ENCODE measurements around the gene GALK1.
"Not testable (repeated sequence)": the region's sequence is repeated elsewhere in the genome, so short reads cannot be mapped to it uniquely, and the experiment has no call there.

Gene GALK1

DNA sequence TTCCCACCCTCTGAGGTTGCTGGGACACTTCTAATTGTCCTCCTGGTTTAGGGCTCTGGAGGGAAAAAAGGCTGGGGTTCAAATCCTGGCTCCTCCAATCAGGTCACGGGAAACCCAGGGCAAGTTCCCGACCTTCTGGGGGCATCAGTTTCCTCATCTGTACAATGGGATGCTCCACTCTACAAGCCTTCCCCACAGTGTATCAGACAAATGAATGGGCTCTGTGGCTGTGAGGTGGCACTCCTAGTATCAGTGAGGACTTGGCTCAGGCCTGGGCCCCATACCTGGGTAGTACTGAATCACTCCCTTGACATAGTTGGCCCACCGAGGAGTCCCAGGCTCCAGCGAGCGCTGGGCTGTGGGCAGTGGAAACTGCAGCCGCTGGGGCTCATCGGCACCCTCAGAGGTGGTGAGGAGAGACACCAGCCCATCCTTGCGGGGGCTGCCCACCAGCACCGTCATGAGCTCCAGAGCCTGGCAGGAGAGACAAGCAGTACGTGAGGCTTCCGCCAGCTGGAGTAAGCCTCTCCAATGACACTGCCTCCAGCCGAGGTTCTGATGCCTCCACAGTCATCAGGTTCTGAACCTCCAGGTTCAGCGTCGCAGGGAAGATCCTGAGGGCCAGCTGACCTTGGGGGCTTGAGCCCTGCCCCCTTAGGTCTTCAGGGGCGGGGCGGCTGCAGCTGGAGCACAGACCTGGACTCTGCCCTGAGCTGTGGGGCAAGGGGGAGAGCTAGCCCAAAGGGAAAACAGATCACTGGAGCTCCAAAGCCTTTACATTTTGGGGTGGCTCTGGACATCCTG lies 1.2 kb downstream of the GALK1 start:
- no peak for DNase-seq

DNA sequence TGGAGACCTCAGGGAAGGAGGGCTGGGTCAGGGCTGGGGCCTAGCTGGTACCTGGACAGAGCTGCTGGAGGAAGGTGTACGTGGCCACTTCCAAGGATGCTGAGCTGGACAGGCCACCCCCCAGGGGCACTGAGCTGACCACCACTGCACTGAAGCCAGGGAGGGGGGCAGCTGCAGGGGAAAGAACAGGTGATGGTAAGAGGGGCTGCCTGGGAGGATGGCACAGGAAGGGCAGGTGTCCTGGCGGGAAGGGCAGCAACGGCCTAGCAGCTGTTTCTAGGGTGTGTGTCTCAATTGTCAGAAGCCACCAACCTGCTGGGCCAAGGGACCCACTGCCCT lies 1.8 kb downstream of the GALK1 start:
- no peak for DNase-seq

DNA sequence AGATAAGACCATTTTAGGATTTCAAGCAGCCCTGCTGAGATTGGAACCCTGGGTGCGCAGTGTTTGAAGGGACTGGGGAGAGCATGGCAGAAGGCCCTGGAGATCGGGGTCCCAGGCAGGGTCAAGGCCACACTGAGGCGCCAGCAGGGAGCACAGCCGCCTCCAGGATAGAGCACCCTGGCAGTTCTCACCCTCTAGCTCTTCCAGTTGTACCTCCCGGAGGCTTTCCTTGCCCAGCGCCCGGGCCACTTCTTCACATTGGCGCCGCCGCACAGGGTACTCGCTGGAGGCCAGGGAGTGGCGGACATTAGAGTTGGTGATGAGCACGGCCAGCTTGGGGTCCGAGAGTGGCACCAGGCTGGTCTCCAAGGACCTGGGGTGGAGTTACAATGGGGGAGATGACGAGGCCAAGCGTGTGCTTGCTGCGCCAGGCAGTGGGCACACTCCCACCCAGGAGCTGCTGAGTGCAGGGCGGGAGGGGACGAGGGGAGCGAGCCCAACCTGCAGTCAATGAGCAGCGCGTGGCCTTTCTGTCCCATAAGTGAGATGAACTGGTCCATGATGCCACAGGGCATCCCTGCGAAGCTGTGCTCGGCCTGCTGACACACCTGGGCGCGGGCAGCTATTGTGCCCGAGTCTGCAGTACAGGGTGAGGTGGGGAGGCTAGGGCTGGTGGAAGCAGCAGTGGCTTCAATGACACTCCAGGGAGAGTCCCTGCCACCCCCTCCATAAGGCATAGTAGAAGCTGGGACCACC lies 2.3 kb downstream of the GALK1 start:
- no peak for DNase-seq

DNA sequence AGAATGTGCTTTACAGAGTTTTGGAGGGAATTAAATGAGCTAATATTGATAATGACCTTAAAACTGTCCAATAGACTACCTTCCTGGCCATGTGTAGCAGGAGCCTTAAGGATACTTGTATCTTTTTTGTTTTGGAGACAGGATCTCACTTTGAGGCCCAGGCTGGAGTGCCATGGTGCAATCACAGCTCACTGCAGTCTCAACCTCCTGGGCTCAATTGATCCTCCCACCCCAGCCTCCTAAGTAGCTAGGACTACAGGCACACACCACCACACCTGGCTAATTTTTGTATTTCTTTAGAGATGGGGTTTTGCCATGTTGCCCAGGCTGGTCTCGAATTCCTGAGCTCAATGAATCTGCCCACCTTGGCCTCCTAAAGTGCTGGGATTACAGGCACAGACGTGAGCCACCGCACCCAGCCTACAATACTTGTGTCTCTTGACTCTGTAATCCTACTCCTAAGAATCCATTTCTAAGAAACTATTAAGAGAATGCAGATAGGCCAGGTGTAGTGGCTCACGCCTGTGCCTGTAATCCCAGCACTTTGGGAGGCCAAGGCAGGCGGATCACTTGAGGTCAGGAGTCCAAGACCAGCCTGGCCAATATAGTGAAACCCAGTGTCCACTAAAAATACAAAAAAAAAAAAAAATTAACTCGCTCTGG lies 4.9 kb downstream of the GALK1 start:
- not testable (repeated sequence) for DNase-seq

DNA sequence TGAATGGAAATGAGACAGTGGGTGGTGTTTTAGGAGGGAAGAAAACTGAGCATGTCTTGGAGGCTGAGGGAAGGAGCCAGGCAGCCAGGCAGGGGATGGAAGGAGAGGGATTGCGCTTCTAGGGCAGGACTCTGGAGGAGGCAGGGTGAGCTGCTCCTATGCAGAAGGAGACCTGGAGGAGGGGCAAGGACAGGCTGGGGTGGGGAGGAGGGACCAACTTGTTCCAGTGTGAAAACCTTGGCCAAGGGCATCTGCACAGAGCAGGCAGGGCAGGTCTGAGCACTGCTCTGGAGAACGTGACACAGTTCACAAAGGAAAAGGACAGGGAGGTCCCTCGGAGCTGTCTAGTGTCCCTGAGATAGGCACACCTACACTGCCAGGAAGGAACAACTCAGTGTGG lies 5.5 kb downstream of the GALK1 start:
- no peak for DNase-seq

GRCh38 chr17:75758131-75758905 lies 6.7 kb downstream of the GALK1 start:
- DNase-seq = no peak

DNA sequence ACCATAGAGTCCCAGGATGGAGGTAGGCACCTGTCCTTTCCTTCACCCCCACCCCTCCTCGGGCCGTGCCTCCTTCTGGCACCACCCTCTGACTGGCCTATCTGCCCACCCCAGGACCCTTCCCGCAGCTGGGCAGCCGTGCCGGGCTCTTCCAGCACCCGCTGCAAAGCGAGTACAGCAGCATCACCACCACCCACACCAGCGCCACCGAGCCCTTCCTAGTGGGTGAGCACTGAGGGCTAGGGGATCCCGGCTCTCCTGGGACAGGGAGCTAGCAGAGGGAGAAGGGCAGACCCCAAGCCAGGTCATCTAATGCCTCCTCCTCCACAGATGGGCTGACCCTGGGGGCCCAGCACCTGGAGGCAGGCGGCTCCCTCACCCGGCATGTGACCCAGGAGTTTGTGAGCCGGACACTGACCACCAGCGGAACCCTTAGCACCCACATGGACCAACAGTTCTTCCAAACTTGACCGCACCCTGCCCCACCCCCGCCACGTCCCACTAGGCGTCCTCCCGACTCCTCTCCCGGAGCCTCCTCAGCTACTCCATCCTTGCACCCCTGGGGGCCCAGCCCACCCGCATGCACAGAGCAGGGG lies 7.8 kb downstream of the GALK1 start:
- no peak for DNase-seq

GRCh38 chr17:75756451-75757085 lies 8.4 kb downstream of the GALK1 start:
- DNase-seq = no peak

- DNase-seq = no peak
Observed at GRCh38 chr17:75755990-75756389, 9.0 kb downstream of the GALK1 start.

DNA sequence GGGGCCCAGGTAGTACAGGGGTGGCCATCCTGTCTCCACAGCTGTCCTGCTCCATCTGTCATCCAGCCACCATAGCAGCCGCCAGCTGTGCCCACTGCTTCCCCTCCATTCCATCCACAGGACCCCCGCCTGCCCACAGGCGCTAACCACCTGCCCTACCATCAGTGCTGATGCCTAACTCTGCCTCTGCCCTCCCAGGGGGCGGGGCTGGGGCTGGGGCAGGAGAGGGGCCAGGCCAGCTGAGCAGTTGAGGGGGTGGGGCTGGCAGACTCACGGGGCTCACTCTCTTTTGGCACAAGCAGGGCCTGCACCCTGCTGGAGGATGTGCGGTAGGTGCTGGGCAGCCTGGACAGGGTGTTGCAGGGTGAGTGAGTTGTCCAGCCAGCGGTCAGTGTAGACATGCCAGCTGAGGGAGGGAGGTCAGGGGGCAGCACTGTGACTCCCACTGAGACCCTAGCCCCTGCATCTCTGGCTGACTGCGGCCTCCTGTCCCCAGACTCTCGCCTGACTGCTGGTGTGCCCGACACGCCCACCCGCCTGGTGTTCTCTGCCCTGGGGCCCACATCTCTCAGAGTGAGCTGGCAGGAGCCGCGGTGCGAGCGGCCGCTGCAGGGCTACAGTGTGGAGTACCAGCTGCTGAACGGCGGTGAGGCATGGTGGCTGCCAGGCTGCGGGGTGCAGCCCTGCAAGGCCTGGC lies 9.6 kb downstream of the GALK1 start:
- no peak for DNase-seq

DNA sequence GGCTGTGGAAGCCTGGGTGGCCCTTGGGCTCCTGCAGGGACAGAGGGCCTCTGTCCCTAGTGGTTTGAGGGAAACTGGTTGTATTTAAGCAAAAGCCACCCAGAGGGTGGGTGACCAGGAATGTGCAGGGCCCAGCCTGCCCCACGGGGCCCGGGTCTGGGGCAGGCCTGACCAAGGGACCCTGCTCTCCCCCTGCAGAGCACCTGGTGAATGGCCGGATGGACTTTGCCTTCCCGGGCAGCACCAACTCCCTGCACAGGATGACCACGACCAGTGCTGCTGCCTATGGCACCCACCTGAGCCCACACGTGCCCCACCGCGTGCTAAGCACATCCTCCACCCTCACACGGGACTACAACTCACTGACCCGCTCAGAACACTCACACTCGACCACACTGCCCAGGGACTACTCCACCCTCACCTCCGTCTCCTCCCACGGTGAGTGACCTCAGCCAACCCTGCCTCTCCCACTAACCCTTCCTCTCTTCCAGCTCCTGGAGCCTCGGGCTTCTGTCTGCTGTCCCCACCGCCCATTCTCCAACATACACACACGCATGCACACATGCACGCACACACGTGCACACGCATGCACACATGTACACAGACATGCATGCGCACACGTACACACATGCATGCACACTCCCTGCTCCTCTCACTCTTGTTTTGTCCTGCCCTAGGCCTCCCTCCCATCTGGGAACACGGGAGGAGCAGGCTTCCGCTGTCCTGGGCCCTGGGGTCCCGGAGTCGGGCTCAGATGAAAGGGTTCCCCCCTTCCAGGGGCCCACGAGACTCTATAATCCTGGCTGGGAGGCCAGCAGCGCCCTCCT lies 10.4 kb downstream of the GALK1 start:
- DNase-seq = no peak

DNA sequence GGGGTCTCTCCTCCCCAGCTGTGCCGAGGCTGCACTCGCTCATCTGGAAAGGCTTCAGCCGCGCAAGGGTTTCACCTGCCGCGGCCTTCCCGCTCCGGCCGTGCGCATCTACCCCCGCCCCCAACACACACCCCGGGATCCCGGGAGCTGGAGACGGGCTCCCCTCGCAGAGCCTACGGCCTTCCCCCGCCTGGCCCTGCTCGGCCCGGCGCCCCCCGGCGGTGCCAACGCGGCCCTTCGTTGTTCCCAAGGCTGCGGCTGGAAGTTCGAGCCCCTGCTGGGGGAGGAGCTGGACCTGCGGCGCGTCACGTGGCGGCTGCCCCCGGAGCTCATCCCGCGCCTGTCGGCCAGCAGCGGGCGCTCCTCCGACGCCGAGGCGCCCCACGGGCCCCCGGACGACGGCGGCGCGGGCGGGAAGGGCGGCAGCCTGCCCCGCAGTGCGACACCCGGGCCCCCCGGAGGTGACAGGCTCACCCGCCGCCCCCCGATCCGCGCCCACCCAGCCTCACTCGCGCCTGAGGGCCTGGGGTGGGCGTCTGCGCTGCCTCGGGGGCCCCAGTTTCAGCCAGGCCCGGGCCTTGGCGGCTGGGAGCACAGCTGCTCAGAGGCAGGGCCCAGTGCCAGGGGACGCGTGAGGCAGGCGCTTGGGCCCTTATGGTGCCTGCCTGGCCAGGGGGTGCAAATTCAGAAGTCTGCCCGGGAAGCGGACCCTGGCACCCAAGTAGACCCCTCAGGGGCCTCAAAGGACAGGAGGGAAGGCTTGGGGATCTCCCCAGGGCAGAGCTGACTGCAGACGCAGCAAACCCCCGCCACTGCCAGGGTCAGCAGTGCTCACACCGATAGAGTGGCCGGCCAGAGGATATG lies 11.2 kb downstream of the GALK1 start:
- DNase-seq = peak; percentile 78

DNA sequence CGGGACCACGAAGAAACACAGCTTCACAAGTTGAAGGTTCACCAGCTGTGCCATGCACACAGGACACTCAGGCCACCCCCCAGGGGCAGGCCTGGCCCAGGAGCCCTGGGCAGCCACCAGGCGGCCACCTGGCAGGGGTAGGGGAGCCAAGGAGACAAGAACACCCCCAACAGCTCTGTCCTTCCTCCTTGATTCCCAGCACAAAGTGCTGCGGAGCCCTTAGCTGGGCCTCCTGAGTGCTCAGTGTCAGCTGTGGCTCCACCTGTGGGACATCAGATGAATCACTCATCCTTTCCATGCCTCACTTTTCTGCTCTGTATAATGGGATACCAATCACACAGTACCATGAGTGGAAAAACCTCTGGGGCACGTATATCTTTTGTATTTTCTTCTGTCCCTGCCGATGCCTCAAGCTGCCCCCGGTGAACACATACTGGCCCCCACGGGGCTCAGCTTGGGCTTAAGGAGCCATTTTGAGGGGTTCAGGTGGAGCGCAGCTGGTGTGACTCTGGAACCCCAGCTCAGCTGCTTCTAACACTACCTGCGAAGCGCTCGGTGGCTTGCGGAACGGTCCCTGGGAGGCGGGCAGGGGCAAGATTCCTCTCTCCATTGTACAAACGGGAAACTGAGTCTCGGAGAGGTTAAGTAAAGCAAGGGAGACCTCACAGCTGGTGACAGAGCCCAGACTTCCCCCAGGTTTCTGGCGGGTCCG lies 12.0 kb downstream of the GALK1 start:
- DNase-seq = peak; percentile 46

GRCh38 chr17:75752405-75752709 lies 12.6 kb downstream of the GALK1 start:
- no peak for DNase-seq

DNA sequence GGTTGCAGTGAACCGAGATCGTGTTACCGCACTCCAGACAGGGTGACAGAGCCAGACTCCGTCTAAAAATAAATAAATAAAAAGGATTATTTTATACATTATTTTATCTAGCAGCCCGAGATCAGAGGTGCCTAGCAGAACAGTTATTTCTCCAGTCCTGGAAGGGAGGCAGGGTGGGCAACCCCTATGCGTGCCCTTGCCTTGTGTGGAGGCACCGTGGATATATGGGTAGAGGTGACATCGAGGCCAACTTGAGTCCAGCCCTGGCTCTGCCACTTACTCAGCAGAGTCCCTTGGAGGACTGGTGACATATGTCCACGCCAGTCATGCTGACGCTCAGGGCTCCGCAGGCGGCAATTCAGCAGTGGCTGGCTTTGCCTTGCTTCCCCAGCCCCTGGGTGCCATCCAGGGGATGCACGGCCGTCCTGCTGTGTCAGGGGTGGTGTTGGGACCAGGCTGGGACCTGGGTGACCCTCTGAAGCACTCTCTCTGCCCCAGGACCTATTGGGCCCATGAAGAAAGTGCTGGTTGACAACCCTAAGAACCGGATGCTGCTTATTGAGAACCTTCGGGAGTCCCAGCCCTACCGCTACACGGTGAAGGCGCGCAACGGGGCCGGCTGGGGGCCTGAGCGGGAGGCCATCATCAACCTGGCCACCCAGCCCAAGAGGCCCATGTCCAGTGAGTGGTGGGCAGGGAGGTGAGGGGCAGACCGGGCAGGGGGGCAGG lies 13.2 kb downstream of the GALK1 start:
- no peak for DNase-seq

- no peak for DNase-seq
Observed at GRCh38 chr17:75750661-75751423, 14.2 kb downstream of the GALK1 start.

- peak; percentile 91 for DNase-seq
Observed at GRCh38 chr17:75749545-75750389, 15.2 kb downstream of the GALK1 start.

All from activated CD4-positive, alpha-beta T cell treated with anti-CD3 and anti-CD28 coated beads, Interleukin-2, Interleukin-6, amounts not matched to agents 100 ng/mL and 50 ng/mL, durations not matched to agents 16 hours and 8 hours (primary cell).